Ascending aorta (tissue), 2 donors: Measurements from ENCODE around the gene KLB. TPM values are rescaled to one million over a fixed set of nuclear protein-coding genes. Genes with fewer than 3 reads are reported as not detected.
"Not testable (repeated sequence)": the region's sequence is repeated elsewhere in the genome, so short reads cannot be mapped to it uniquely, and the experiment has no call there.

ENCODE experiments used
- DNase-seq, 2 donors: peaks; one replicate each; pipeline ENCODE4 v3.0.0-alpha.2; 2019; ENCODE audit warnings: low spot score in 2 of 2
- H3K27ac ChIP-seq, 2 donors: fragments of 200-600 bp; sonication (generic); one replicate each; pipeline ENCODE4 v1.5.1; 2016 to 2017; ENCODE audit warnings: mild to moderate bottlenecking in 1 of 2
- H3K27me3 ChIP-seq: fragments of 200-600 bp; sonication (generic); one replicate; pipeline ENCODE4 v1.5.1; 2017
- H3K36me3 ChIP-seq, 2 donors: fragments of 200-600 bp; sonication (generic); one replicate each; pipeline ENCODE4 v1.5.1; 2016
- H3K4me1 ChIP-seq, 2 donors: fragments of 200-600 bp; sonication (generic); one replicate each; pipeline ENCODE4 v1.5.1; 2016 to 2017; ENCODE audit warnings: mild to moderate bottlenecking in 1 of 2
- H3K4me3 ChIP-seq, 2 donors: fragments of 200-600 bp; sonication (generic); one replicate each; pipeline ENCODE4 v1.5.1; 2016 to 2017; ENCODE audit warnings: mild to moderate bottlenecking in 1 of 2
- H3K9me3 ChIP-seq, 2 donors: fragments of 200-600 bp; sonication (generic); one replicate each; pipeline ENCODE4 v1.5.1; 2016
- intact Hi-C: fragments of 100-400 bp; cut with DNase I; formaldehyde crosslinking; loops from one replicate; pipeline ENCODE4 v1.15.1; 2023
- total RNA-seq: library from RNA; depleted of rRNA; stranded (reverse); fragments of >200 nt; gene quantifications from one replicate; pipeline ENCODE4 v1.1.0, GENCODE V29; 2016
- TF ChIP-seq, protein P1 (sequence below), 3 experiments: fragments of 200-600 bp in 2 of 3; fragments of 450-650 bp in 1 of 3; sonication (generic) in 2 of 3; IDR thresholded peaks; one replicate each; pipeline ENCODE4 v1.5.1; 2016 to 2019; ENCODE audit warnings: antibody characterized with exemption in 3 of 3, mild to moderate bottlenecking in 1 of 3, moderate library complexity in 1 of 3

KLB gene
- total RNA-seq, 1 donor from 2014 or later = not detected

DNA sequence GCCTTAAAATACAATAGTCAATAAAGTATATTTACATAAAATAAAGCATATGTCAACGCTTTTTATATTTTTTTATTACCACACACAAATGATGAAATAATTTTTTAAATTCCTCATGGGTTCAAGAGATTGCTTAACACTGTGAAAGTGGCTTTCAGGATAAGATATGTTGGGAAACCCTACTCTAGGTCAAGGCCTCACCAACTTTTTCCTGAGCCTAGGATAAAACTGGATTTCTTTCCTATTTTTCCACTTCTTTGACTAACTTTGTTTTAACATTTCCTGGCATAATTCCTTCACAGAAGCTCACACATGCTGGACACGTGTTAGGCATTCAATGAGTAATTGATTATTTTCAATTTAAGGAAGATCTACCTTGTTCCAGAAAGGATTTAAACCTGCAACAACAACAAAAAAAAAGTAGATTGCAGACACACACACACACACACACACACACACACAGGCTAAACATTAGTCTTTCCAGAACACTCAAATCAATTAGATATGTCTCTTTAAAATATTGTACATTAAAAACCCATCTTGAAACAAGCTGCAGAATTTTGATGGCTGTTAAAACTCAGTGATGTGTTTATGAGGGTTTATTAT lies 9.1 kb downstream of the KLB start:
- H3K36me3 ChIP-seq = no peaks in the 10 kb centered on the region
- no peaks in the 10 kb centered on the region for H3K4me1 ChIP-seq
- H3K9me3 ChIP-seq = no peaks in the 10 kb centered on the region
- no peaks in the 10 kb centered on the region for H3K27me3 ChIP-seq
- TF ChIP-seq, protein P1, sequence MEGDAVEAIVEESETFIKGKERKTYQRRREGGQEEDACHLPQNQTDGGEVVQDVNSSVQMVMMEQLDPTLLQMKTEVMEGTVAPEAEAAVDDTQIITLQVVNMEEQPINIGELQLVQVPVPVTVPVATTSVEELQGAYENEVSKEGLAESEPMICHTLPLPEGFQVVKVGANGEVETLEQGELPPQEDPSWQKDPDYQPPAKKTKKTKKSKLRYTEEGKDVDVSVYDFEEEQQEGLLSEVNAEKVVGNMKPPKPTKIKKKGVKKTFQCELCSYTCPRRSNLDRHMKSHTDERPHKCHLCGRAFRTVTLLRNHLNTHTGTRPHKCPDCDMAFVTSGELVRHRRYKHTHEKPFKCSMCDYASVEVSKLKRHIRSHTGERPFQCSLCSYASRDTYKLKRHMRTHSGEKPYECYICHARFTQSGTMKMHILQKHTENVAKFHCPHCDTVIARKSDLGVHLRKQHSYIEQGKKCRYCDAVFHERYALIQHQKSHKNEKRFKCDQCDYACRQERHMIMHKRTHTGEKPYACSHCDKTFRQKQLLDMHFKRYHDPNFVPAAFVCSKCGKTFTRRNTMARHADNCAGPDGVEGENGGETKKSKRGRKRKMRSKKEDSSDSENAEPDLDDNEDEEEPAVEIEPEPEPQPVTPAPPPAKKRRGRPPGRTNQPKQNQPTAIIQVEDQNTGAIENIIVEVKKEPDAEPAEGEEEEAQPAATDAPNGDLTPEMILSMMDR (IDR thresholded peaks at IDR 0.05) = no peak
- H3K4me3 ChIP-seq = no peak overlapping the region
- H3K27ac ChIP-seq = no peak overlapping the region
- intact Hi-C loops = no loop called here
- no peak for DNase-seq

DNA sequence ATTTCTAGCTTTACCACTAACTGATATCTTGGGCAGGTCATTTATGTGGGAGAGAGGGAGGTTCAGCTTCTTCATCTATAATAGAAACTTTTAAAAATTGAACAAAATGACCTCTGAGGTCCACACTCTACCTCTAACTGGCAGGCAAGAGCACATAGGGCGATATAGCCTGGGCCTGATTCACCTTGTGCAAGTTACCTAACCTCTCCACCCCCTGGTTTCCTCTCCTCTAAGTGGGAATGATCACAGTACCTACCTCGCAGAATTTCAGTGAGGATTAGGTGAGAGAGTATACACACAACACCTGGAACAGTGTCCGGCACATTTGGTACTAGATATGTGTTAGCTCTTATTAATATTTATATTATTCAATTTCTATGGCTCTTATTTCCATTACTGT lies 15.5 kb downstream of the KLB start:
- intact Hi-C loops = no loop called here
- TF ChIP-seq, protein P1 (IDR thresholded peaks at IDR 0.05) = no peak
- no peak for DNase-seq
- H3K36me3 ChIP-seq = no peaks in the 10 kb centered on the region
- no peaks in the 10 kb centered on the region for H3K27me3 ChIP-seq
- H3K4me3 ChIP-seq = no peak overlapping the region
- no peaks in the 10 kb centered on the region for H3K4me1 ChIP-seq
- no peaks in the 10 kb centered on the region for H3K9me3 ChIP-seq
- no peak overlapping the region for H3K27ac ChIP-seq

DNA sequence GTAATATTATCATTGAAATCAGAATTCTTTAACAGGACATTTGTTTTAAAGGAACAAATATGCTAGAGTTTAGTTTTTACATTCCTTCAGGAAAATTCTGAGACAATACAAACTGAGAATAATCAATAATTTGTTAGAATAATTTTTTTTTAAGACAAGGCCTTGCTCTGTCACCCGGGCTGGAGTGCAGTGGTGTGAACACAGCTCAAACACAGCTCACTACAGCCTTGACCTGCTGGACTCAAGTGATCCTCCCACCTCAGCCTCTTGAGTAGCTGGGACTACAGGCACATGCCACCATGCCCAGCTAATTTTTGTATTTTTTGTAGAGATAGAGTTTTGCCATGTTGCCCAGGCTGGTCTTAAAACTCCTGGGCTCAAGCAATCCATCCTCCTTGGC lies 18.6 kb downstream of the KLB start:
- H3K27me3 ChIP-seq, H3K4me1 ChIP-seq, DNase-seq, H3K36me3 ChIP-seq, H3K27ac ChIP-seq, intact Hi-C loops, H3K9me3 ChIP-seq, H3K4me3 ChIP-seq: not testable (repeated sequence)

DNA sequence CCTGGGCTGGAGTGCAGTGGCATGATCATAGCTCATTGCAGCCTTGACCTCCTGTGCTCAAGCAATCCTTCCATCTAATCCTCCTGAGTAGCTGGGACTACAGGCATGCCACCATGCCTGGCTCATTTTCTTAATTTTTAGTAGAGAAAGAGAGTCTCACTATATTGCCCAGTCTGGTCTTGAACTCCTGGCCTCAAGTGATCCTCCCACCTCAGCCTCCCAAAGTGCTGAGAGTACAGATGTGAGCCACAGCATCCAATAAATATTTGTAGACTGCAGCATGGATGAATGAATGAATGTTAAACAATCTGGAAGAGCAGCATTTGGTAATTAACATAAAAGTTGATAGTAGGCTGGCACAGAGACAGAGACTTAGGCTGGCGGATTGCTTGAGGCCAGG lies 20.0 kb downstream of the KLB start:
- no peak for DNase-seq
- no peak overlapping the region for H3K4me3 ChIP-seq
- TF ChIP-seq, protein P1 (IDR thresholded peaks at IDR 0.05) = no peak
- H3K27ac ChIP-seq = no peak overlapping the region
- intact Hi-C loops = no loop called here
- no peaks in the 10 kb centered on the region for H3K4me1 ChIP-seq
- no peaks in the 10 kb centered on the region for H3K27me3 ChIP-seq
- no peaks in the 10 kb centered on the region for H3K36me3 ChIP-seq
- H3K9me3 ChIP-seq = no peaks in the 10 kb centered on the region

DNA sequence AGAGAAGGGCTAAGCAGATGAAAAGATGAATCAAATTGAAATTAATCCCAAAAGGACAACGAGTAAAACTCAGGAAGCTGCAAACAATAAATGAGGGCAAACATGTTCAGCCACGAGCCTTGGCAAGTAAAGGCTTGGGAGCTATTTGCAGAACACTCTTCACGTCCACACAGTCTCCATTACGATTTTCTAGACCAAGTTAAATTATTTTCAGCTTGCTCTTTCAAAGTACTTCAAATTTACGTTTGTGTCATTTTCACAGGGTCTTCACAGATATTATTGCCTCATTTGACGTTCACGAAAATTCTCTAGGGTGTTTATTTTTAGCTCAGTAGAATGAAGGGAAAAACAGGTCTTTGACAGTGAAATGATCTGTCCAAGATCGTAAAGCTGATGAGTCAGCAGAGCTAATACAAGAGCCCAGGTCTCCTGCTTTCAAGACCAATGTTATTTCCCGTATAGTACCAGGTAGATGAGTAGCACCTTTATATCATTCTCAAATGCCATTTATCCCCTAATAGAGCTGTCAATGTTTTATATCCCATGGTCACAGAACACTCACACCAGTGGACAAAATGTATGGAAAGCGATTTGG lies 20.9 kb downstream of the KLB start:
- no peaks in the 10 kb centered on the region for H3K36me3 ChIP-seq
- TF ChIP-seq, protein P1 (IDR thresholded peaks at IDR 0.05) = no peak
- DNase-seq = no peak
- no peaks in the 10 kb centered on the region for H3K4me1 ChIP-seq
- H3K27me3 ChIP-seq = no peaks in the 10 kb centered on the region
- H3K9me3 ChIP-seq = no peaks in the 10 kb centered on the region
- H3K4me3 ChIP-seq = no peak overlapping the region
- H3K27ac ChIP-seq = no peak overlapping the region
- intact Hi-C loops = no loop called here

DNA sequence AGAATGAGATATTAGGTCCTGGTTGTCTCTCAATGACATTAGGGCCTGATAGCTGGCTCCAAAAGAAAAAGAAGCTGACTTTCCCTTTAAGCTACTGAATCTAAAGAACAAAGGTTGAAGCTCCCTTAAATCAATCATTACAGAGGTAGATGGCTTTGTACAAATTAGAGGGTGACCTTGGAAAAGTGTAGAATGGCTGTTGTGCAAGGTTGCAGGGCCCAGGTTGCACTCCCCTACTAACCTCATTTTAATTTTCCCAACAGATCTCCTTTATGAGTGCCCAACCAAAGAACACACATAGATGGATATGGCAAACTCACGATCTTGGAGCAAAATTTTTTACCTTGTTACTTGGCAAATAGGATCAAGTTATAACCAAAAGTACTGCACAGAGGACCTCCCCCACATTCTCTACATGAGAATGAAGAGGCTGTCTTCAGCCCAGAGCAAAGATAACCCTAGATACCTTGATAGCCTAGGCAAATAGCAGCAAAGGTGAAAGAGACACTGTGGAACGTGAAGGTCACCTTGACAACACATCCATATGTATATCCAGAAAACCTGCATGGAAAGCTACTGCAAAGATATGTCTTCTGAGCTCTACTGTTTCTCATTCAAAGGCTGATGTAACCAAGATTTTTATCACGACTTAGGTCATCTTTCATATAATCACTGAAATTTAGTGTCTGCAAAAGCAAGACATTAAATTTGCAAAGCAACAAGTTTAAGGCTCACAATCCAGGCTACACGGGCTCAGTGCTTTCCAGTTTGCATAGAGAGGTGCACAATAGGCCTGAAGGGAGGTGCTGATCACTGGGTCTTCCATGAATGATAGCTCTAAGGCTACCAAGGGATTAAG lies 23.0 kb downstream of the KLB start:
- H3K36me3 ChIP-seq = no peaks in the 10 kb centered on the region
- H3K27me3 ChIP-seq = no peaks in the 10 kb centered on the region
- no peak for DNase-seq
- H3K4me3 ChIP-seq = no peak overlapping the region
- TF ChIP-seq, protein P1 (IDR thresholded peaks at IDR 0.05) = no peak
- H3K4me1 ChIP-seq = no peaks in the 10 kb centered on the region
- H3K27ac ChIP-seq = no peak overlapping the region
- intact Hi-C loops = no loop called here
- H3K9me3 ChIP-seq = no peaks in the 10 kb centered on the region
